ENCODE results near the gene SPZ1.
A peak's percentile ranks its signal among the peaks of the same experiment; 100 is the strongest.
"Not testable (repeated sequence)": the region's sequence is repeated elsewhere in the genome, so short reads cannot be mapped to it uniquely, and the experiment has no call there.

The SPZ1 gene, protein sequence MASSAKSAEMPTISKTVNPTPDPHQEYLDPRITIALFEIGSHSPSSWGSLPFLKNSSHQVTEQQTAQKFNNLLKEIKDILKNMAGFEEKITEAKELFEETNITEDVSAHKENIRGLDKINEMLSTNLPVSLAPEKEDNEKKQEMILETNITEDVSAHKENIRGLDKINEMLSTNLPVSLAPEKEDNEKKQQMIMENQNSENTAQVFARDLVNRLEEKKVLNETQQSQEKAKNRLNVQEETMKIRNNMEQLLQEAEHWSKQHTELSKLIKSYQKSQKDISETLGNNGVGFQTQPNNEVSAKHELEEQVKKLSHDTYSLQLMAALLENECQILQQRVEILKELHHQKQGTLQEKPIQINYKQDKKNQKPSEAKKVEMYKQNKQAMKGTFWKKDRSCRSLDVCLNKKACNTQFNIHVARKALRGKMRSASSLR

DNA sequence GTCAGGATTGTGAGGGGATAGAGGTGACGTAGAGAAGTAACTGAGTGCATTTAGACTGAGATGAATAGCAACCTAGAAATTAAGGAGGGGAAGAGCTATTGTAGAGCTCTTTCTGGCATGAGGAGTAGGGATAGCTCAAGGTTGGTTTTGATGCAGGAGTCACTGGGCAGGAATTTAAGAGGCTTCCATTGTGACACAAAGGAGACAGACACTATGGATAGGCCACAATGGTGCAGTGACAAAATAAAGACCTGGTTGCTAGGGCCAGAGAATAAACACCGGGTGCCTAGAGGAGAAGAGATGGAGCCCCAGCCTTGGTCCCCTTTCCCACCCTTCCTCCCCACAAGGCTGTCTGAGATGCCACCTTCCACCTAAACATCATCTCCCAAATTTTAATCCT, at the start of gene SPZ1:
TSS of gene SPZ1 (plus strand) at position 301 of the 400 bp plus-strand sequence. CDS start 214 bp downstream, outside the sequence.
- no peak for DNase-seq

DNA sequence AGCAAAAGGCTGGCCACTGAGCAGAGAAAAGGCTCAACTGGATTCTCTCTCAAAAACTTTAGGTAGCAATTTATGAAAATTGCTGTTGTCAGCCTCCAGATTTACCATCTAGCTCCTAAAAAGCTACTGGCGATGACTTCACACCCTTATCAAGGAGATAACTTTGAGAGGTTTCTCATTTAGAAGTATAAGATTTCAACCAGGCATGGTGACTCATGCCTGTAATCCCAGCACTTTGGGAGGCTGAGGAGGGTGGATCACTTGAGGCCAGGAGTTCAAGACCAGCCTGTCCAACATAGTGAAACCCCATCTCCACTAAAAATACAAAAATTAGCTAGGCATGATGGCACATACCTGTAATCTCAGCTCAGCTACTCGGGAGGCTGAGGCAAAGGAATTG, 49.3 kb upstream of the SPZ1 start:
- DNase-seq: not testable (repeated sequence)

DNA sequence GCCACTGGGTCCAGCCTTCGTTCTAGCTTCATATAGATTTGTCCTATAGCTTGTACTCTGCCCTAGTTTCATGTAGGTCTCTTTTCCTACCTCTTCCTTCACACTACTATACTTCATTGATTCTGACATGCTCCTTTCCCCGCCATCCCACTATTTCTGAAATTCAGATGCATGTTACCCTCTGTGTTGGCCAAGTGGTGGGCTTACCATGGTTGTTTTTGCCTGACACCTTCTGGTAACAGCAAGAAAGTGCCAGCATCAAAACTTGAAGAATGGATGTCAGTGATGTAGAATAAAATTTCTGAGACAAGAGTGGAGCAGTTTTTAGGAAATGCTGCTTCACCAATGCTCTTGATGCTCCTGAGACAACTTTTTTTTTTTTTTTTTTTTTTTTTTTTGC, 44.5 kb upstream of the SPZ1 start:
- no peak for DNase-seq

DNA sequence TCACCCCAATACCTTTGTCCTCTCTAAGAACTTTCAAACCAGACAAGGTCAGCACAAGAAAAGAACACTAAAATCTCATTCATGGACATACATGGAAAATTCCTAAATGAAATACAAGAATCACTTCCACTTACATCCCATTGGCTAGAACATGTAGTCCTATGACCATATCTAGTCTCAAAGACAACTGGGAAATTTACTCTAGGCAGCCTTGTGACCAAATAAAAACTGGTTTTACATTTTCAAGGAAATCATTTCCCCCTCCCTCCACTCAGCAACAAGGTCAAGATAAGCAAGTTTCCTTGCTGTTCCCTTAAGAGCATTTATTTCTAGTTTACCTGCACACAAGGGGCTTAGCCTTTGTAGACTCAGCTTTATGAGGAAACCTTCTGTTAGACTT, 43.6 kb upstream of the SPZ1 start:
- no peak for DNase-seq

DNA sequence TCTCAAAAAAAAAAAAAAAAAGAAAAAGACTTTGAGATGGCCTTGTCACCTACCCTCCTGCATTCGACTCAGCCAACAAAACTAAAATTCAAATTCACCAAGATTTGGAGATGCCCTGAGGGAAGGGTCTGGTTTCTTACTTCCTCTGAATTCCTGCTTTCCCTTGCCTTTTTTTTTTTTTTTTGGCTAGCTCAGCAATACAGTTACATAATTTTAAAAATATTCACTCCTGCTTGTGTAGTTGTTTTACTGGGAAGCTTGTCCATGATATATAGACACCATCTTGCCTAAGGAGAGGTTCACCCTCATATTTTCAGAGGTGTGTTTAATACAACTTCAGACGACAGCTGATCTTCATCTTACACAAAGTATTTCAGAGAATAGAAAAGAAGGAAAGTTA, 42.6 kb upstream of the SPZ1 start:
- DNase-seq: no peak

DNA sequence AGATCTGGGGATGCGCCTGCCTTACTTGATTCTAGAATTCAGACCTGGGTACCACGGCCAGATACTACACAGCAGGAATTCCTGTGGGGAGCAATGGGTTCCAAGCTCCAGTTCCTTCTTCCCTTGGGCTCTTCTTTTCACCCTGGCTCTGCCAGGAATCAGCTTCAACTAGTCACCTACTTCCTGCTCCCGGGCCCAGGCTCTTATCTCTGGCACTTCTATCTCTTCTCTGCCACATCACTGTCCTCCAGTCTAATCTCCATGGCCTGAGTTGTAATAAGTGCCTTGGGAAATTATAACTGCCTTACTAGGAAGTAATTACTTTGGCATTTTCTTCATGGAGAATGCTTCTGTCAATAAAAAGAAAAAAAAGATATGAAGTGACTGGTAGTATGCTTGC, 37.7 kb upstream of the SPZ1 start:
- peak; percentile 11 for DNase-seq

DNA sequence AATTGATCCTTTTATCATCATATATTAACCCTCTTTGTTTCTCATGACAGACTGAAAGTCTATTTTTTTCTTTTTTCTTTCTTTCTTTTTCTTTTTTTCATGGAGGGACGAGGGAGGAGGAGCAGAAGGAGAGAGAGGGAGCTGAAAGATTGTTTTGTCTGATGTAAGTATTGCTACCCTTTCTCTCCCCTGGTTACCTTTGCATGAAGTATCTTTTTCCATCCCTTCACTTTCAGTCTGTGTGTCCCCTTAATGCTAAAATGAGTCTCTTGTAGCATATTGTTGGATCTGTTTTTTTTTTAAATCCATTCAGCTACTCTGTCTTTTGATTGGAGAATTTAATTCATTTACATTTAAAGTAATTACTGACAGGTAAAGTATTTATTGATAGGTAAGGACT, 36.4 kb upstream of the SPZ1 start:
- no peak for DNase-seq

DNA sequence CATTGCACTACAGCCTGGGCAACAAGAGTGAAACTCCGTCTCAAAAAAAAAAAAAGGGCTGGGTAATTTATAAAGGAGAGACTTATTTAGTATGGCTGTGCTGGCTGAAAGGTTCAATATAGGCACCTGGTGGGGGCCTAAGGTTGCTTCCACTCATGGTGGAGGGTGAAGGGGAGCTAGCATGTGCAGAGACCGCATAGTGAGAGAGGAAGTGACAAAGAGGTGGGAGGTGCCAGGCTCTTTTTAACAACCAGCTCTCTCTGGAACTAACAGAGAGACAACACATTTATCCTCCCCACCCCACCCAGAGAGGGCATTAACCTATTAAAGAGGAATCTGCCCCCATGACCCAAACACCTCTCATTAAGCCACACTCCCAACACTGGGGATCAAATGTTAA, 35.1 kb upstream of the SPZ1 start:
- no peak for DNase-seq

DNA sequence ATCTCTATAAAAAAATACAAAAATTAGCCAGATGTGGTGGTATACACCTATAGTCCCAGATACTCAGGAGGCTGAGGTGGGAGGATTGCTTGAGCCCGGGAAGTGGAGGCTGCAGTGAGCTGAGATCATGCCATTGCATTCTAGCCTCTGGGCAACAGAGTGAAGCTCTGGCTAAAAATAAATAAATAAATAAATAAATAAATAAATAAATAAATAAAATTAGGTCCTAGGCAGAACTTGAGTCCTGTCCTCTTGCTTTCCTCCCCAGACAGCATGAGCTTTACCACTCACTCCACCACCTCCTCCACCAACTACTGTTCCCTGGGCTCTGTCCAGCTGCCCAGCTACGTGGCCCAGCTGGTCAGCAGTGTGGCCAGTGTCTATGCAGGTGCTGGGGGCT, 31.6 kb upstream of the SPZ1 start:
- no peak for DNase-seq

DNA sequence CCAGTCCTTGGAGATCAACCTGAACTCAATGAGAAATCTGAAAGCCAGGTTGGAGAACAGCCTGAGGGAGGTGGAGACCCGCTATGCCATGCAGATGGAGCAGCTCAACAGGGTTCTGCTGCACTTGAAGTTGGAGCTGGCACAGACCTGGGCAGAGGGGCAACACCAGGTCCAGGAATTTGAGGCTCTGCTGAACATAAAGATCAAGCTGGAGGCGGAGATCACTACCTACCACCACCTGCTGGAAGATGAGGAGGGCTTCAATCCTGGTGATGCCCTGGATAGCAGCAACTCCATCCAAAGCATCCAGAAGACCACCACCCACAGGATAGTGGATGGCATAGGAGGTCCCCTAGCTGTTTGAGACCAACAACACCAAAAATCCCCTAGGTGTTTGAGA, 30.5 kb upstream of the SPZ1 start:
- no peak for DNase-seq

DNA sequence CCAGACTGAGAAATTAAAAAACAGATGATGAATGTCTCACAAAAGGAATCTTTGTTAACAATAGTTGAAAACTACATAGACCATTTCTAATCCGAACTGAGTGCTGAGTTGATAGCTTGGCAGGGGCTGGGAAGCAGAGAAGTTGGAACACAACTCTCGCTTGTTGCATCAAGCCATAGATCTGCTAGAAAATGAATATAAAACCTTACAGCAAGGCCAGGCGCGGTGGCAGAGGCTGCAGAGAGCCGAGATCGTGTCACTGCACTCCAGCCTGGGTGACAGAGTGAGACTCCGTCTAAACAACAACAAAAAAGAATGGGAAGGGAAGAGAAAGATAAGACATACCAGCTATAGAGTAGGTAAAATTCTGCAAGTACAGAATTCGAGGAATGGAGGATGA, 28.0 kb upstream of the SPZ1 start:
- no peak for DNase-seq

DNA sequence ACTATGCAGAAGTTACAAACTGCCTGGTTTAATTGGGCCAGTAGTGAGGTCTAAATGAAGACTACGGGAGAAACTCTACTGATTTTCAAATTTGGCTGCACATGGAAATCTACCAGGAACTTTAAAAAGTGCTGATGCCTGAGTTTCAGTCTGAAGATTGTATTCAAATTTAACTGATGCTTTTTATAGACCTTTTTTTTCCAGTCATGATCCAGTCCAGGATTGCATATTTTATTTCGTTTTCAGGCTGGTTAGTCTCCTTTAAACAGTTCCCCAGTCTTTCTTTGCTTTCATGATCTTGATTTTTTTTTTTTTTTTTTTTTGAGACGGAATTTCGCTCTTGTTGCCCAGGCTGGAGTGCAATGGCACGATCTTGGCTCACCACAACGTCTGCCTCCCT, 23.7 kb upstream of the SPZ1 start:
- no peak for DNase-seq

DNA sequence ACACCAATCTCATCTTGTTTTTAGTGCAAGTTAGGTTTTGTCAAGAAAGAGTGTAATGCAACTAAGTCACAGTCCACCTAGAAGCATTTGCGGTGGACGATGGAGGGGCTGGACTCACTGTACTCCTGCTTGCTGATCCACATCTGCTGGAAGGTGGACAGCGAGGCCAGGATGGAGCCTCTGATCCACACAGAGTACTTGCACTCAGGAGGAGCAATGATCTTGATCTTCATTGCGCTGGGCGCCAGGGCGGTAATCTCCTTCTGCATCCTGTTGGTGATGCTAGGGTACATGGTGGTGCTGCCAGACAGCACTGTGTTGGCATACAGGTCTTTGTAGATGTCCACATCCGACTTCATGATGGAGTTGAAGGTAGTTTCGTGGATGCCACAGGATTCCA, 20.2 kb upstream of the SPZ1 start:
- no peak for DNase-seq

DNA sequence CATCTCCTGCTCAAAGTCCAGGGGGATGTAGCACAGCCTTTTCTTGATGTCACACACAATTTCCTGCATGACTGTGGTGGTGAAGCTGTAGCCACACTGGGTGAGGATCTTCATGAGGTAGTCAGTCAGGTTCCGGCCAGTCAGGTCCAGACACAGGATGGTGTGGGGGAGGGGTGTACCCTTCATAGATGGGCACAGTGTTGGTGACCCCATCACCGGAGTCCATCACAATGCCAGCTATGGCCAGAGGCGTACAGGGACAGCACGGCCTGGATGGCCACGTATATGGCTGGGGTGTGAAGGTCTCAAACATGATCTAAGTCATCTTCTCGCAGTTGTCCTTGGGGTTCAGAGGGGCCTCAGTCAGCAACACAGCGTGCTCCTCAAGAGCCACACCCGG, 19.7 kb upstream of the SPZ1 start:
- no peak for DNase-seq

DNA sequence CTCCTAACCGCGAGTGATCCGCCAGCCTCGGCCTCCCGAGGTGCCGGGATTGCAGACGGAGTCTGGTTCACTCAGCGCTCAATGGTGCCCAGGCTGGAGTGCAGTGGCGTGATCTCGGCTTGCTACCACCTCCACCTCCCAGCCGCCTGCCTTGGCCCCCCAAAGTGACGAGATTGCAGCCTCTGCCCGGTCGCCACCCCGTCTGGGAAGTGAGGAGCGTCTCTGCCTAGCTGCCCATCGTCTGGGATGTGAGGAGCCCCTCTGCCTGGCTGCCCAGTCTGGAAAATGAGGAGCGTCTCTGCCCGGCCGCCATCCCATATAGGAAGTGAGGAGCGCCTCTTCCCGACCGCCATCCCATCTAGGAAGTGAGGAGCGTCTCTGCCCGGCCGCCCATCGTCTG, 19.0 kb upstream of the SPZ1 start:
- DNase-seq: not testable (repeated sequence)

DNA sequence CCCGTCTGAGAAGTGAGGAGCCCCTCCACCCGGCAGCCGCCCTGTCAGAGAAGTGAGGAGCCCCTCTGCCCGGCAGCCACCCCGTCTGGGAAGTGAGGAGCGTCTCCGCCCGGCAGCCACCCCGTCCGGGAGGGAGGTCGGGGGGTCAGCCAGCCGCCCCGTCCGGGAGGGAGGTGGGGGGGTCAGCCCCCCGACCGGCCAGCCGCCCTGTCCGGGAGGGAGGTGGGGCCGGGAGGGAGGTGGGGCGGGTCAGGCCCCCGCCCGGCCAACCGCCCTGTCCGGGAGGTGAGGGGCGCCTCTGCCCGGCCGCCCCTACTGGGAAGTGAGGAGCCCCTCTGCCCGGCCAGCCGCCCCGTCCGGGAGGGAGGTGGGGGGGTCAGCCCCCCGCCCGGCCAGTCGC, 18.5 kb upstream of the SPZ1 start:
- DNase-seq: not testable (repeated sequence)

DNA sequence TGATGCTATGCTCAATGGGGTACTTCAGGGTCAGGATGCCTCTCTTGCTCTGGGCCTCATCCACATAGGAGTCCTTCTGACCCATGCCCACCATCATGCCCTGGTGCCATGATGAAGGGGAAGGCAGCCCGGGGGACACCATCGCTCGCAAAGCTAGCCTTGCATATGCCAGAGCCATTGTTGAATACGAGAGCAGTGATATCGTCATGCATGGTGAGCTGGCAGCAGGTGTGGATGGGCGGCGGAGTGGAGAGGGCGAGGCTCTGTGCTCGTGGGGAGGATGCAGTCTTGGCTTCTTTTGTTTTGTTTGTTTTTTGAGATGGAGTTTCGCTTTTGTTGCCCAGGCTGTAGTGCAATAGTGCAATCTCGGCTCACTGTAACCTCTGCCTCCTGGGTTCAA, 17.2 kb upstream of the SPZ1 start:
- DNase-seq: peak; percentile 11

DNA sequence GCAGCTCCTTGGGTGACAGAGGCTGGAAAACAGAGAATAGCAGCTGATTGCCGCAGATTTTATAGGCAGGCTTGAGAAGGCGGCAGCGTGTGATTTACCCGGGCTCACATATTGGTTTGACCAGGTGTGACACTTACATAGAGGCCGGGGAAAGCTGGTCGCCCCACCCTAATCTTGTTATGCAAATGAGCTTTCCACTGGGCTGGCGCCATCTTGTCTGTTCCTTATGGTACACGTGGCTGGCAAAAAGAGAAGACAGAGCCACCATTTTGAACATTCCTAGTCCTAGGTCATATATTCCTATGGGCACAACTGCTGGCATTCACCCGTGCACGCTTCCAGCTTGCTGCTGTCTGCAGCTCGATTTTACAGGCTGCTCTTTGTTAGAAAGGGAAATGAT, 11.3 kb upstream of the SPZ1 start:
- no peak for DNase-seq

DNA sequence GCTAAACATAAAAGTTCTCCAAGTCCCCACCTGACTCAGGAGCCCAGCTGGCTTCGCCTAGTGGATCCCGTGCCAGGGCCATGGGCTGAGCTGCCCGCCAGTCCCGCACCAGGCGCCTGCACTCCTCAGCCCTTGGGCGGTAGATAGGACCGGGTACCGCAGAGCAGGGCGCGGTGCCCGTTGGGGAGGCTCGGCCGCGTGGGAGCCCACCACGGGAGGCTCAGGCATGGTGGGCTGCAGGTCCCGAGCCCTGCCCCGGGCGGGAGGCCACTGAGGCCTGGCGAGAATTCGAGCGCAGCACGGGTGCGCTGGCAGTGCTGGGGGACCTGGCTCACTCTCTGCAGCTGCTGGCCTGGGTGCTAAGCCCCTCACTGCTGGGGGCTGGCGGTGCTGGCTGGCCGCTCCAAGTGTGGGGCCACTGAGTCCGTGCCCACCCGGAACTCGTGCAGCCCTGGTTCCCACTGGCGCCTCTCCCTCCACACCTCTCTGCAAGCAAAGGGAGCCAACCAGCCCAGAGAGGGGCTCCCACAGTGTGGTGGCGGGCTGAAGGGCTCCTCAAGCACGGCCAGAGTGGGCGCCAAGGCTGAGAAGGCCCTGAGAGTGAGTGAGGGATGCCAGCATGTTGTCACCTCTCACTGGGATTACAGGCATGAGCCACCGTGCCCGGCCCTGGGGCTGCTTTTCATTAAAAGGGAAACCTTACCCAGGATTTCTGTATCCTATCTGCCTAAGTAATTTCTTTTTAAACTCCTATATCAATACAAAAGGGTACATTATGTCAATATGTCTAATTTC, 9.7 kb upstream of the SPZ1 start:
- no peak for DNase-seq

DNA sequence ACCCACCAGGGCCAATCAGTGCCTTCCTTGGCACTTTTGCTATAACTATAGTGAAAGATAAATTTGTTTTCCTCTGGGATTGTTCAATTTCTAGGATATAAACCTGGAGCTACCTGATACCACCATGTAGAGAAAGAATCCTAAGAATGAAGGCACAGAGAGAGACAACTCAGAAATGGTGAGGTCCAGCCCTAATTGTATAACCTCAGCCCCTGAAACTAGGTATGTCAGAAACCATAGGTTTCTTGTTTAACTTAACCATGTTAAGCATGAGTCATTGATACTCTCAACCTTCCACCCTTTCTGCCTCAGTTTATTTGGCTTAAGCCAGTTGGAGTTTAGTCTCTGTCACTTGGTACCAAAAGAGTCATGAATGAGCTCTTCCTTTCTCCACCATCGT, 4.6 kb upstream of the SPZ1 start:
- DNase-seq: no peak

DNA sequence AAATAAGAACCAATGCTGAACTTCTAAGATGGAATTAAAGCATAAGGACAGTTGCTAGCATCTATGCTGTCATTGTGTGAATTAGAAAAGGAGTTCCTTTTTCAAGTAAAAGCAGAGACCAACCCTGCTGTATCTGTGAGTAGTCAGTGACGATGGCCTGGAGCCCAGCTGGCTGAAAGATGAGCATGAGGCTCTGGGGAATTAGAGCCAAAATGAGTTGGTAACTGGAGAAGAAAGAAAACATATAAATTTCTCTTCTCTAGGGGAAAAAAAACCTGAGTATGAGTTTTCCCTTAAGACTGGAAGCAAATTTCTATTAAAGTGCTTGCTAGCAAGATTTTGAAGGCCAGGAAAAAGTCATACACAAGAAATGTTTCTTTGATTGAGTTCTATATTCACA, 1.6 kb upstream of the SPZ1 start:
- DNase-seq: no peak

DNA sequence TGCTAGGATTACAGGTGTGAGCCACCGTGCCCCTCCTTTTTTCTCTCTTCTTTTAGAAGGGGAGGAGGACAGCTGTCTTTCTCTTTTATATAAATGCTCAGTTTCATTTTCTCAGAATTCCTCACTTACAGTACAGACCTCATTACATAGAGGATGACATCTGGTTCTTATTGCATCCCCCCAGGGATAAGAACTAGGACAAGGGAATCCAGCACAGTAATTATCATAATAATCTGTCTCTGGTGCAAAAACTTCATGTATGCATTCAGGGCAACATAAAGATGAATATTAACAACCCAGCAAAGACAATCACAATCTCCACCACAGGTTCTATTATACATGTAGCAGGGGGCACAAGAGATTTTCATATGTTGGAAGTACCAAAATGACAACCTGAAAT, 5.1 kb downstream of the SPZ1 start:
- no peak for DNase-seq

DNA sequence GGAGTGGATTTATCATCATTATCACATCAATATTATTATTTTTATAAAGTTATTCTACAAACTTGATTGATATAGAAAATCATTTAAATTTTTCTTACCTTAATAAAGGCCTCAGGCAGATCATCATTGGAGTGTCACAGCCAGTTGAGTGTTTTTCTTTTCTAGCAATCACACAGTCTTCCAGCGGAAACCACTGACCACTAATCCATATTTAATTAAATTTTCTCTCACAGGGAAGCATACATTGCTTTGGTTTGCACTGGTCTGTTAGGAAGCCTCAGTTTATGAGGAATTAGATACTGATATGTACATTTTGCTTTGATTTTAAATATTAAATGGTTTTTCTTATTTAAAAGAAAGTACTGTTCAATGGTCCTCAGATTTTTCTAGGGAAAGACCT, 6.7 kb downstream of the SPZ1 start:
- DNase-seq: no peak

DNA sequence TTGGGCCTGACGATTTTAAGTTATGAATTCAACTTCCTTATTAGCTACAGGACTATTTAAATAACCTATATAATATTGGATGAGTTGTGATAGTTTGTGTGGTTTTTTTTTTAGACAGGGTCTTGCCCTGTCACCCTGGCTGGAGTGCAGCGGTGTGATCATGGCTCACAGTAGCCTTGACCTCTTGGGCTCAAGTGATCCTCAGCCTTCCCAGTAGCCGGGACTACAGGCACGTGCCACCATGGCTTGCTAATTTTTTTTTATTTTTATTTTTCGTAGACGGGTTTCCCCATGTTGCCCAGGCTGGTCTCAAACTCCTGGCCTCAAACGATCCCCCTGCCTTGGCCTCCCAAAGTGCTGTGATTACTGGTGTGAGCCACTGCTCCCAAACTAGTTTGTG, 17.6 kb downstream of the SPZ1 start:
- no peak for DNase-seq

DNA sequence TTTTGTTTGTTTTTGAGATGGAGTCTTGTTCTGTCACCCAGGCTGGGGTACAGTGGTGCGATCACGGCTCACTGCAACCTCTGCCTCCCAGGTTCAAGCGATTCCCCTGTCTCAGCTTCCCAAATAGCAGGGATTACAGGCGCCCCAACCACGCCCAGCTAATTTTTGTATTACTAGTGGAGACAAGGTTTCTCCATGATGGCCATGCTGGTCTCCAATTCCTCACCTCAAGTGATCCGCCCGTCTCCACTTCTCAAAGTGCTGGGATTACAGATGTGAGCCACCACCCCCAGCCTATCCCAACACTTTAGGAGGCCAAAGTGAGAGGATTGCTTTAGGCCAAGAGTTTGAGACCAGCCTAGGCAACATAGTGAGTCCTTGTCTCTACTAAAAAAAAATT, 19.3 kb downstream of the SPZ1 start:
- no peak for DNase-seq
